DMS153 (cell line): ENCODE results near the gene ANGPTL2.

Experiments
- DNase-seq: peaks from one replicate; lab custom pipeline; 2025; lab: John Stamatoyannopoulos, UW

Gene ANGPTL2

DNA sequence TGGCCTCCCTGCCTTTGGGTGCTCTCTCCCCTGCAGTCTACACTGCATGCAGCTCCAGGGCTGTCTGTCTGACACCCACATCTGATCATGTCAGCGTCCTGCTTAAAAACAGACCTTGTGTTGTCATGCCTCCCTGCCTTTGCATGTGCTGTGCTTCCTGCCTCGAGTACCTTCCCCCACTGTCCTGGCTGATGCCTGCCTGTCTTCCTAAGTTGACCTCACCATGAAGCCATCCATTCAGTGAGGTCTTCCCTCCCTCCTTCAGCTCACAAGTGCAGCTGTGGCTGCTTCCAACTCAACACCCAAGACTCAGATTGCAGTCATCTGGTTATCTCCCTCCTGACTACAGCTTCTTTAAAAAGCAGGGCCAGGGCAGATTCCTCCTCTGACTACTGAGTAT, 5.5 kb downstream of the ANGPTL2 start:
- DNase-seq, result no peak

- no peak for DNase-seq
Observed at GRCh38 chr9:127116088-127116726, 6.2 kb downstream of the ANGPTL2 start.

DNA sequence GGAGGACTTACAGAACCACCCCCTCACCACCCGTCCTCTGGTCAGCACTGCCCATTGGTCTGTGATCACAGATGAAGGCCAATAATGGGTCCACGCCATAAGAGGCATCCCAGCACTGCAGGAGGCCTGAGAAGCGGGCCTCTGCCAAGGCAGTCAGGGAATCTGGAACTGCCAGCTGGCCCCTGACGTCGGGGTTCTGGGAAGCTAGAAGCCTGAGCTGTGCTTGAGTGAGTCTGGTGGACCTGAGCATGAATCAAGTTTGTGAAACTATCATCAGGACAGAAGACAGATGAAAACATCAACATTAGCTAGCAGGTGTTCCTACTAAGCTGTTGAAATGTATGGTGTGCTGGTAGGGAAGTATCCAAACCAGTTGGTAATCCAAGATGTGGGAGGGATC, 7.8 kb downstream of the ANGPTL2 start:
- no peak for DNase-seq

- no peak for DNase-seq
Observed at GRCh38 chr9:127113191-127113972, 9.1 kb downstream of the ANGPTL2 start.

DNA sequence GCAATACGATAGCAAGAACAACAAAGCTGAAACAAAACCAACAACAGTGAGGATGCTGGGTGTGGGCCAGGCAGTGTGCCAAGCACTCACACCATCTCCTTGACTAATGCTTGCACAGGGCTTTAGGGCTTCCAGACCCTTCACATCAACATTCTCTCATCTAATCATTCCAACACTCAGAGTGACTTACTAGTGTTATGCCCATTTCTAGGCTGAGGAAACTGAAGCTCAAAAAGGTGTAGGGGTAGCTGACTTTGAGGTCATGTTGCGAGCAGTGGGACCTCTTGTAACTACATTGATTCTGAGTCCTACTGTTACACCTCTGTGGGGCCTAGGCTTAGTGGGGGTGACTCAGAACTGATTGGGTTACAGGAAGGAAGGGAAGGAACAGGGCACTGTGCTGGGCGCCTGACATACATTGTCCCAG, 9.7 kb downstream of the ANGPTL2 start:
- DNase-seq, result no peak

DNA sequence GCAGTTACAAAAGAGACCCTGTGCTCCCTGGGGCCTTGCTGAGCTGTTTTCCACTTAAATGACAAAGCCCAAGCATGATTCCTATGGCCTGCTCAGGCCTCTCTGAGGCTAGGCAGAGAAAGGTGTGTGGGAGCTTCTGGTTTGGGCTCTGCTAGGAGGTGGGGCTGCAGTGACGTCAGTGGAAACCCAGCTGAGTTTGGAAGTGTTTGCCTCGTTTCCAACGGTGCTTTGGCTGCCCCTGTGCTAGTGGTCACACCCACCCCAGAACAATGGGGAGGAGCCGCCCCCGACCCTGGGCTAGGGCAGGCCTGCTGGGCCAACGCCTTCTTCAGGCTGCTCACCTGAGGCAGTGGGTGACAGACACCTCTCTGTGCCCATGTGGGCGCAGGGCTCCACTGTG, 10.4 kb downstream of the ANGPTL2 start:
- peak; percentile 71 for DNase-seq

- no peak for DNase-seq
Observed at GRCh38 chr9:127109212-127109711, 13.2 kb downstream of the ANGPTL2 start.

GRCh38 chr9:127107929-127108876, 14.2 kb downstream of the ANGPTL2 start:
- no peak for DNase-seq

GRCh38 chr9:127107171-127107928, 15.1 kb downstream of the ANGPTL2 start:
- DNase-seq, result no peak

- DNase-seq, result no peak
Observed at GRCh38 chr9:127106466-127106855, 16.0 kb downstream of the ANGPTL2 start.

DNA sequence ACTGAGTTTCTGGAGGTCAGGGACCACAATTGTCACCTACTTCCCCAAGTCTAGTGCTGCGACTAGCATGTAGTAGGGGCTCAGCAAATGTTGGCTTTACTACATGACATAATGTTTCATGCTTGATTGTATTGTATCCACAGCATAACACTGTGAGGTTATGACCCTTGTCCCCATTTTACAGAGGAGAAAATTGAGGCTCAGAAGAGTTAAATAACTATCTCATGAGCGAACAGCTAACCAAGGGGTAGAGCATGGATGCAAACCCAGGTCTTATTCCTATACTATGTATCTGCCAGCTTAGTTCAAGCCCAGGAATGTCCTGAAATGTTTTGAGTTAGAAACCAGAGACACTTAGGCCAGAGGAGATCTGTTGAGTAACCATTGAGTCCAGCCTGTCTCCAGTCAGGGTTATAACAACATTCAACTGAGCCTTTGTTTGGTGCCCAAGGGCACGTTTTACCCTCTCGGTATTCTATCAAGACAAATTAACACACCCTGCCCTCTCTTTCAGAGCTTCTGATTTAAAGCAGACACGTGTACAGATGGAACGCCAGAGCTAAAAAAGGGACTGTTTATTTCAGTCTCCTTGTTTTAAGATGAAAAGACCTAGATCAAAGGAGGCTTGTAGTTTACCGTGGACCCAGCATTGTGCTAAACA, 16.5 kb downstream of the ANGPTL2 start:
- DNase-seq, result no peak

- no peak for DNase-seq
Observed at GRCh38 chr9:127104581-127105311, 17.7 kb downstream of the ANGPTL2 start.

- DNase-seq, result no peak
Observed at GRCh38 chr9:127102788-127103187, 19.6 kb downstream of the ANGPTL2 start.

DNA sequence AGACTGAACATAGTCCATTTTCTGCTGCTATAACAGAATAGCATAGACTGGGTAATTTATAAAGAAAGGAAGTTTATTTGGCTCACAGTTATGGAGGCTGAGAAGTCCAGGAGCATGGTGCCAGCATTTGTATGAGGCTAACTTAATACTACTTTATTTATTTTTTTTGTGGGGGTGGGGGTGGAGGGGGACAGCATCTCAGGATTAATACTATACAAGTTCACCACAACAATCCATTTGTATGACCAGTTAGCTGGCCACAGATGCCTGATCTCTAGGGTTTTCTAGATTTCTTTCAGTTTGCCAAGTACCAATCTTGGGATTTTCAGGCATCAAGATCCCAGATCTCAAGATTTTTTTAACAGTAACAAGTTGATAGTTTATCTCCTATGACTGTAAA, 20.3 kb downstream of the ANGPTL2 start:
- DNase-seq, result no peak

DNA sequence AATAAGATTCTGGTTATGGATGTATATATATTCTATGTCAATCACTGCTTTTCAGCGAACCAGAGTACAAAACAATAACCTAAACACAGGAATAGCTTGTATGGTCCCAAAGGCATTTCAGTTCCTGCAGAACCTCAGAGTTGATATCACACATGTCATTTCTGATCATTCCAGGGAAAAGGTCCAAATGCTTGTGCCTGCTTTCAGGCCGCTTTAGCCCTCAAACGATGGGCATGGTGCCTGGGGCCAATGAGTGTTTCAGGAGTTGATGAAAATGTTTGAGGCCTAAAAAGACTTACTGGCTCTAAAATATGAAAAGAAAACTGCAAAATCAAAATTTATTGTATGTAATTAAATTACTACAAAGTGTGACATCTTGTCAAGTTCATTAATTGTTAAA, 22.8 kb downstream of the ANGPTL2 start:
- DNase-seq, result no peak

DNA sequence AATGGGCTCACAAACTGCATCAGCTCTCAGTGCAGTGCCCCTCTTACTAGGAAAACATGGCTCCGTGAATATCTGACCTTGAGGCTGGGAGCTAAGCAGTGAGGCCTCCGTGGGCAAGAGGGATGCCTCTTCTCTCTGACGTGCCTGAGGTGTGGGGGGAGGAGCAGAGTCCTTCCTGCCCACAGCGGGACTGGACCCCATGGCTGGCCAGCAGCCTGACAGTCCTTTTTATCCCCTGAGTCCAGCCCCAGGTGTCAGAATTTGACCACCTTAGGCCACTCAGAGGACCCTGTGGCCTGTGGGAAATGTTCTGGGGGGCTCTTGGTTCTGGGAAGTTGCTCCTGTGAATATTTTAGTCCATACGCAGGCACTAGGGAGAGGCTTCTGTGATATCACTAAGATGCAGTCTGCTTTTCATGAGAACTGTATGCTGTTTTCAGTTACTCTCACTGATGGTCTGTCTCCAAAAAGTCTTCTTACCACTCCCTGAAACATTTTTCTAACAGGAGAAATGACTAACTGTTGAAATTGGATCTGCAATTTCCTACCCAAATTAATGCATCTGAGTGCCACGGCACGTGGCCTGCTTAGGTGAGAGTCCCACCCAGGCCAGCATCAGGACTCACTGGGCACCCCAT, 23.4 kb downstream of the ANGPTL2 start:
- no peak for DNase-seq

GRCh38 chr9:127097683-127098082, 24.8 kb downstream of the ANGPTL2 start:
- no peak for DNase-seq

DNA sequence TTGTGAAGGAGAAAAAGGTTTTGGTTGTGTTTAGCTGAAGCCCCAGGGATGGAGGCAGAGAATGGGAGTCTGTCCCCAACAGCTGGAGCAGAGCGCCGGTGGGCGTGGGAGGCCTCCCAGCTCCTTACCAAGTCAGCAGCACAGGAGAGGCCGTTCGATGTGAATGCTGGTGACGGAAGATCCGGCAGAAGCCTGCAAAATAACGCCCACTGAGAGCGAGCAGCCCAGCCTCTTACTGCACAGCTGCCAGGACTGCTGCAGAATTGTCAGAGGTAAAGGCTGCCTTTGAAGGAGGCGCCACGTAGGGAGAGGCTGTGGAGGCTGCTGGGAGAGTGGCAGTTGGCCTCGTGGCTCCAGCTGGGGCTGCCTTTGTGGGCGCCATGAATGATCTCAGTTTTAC, 26.2 kb downstream of the ANGPTL2 start:
- no peak for DNase-seq

DNA sequence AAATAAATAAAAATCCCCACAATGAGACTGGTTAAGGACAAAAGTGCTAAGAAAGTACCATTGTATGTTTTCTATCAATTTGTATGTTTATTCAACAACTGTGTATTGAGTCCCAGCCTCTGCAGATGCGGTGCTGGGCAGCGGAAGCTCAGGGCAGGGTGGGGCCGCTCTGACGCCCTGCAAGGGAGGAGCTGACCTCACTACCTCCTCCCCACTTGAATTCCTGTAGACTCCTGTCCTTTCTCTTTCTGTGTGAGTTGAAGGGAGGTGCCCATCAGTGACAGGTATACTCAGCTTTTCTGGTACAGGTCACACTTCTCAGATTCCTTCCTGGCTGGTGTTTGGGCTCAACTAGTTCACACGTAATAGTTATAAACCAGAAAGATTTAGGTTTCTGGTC, 27.0 kb downstream of the ANGPTL2 start:
- no peak for DNase-seq
